Activated T-helper 1 cell treated with anti-CD3 and anti-CD28 coated beads, Interleukin-12 subunit alpha, Interleukin-12 subunit beta, Interleukin-2, Interleukin-4 antibody, amounts not matched to agents 30 ng/mL and 10 ng/mL and 1 ng/mL, durations not matched to agents 14 hours and 24 hours and 36 hours (primary cell): Measurements from ENCODE around the gene CDH6. TPM values are rescaled to one million over a fixed set of nuclear protein-coding genes. Genes with fewer than 3 reads are reported as not detected.

Source experiments
- DNase-seq: peaks from one replicate; pipeline ENCODE4 v3.0.0; 2021; ENCODE audit warnings: low spot score
- H3K27ac Mint-ChIP-seq: one replicate; pipeline ENCODE4 v1.8.0; 2021; ENCODE audit warnings: mild to moderate bottlenecking, mixed read lengths
- H3K27me3 Mint-ChIP-seq: one replicate; pipeline ENCODE4 v1.8.0; 2022; ENCODE audit warnings: mild to moderate bottlenecking, moderate library complexity, mixed read lengths; ENCODE audit not compliant: insufficient read depth
- H3K36me3 Mint-ChIP-seq: one replicate; pipeline ENCODE4 v1.8.0; 2021; ENCODE audit warnings: low read depth, mixed read lengths
- H3K4me1 Mint-ChIP-seq: one replicate; pipeline ENCODE4 v1.8.0; 2021; ENCODE audit warnings: low read depth, mixed read lengths
- H3K4me3 Mint-ChIP-seq: one replicate; pipeline ENCODE4 v1.8.0; 2021; ENCODE audit warnings: mild to moderate bottlenecking, moderate library complexity, mixed read lengths
- H3K9me3 Mint-ChIP-seq: one replicate; pipeline ENCODE4 v1.8.0; 2021; ENCODE audit warnings: mixed read lengths
- intact Hi-C: fragments of 100-400 bp; cut with micrococcal nuclease; formaldehyde crosslinking; loops from one replicate; pipeline ENCODE4 v1.15.1; 2024
- total RNA-seq: library from RNA; stranded (reverse); gene quantifications from 2 replicates; pipeline ENCODE4 v1.2.3, GENCODE V29; 2022

Gene CDH6
- total RNA-seq, 1 donor from 2014 or later: not detected

DNA sequence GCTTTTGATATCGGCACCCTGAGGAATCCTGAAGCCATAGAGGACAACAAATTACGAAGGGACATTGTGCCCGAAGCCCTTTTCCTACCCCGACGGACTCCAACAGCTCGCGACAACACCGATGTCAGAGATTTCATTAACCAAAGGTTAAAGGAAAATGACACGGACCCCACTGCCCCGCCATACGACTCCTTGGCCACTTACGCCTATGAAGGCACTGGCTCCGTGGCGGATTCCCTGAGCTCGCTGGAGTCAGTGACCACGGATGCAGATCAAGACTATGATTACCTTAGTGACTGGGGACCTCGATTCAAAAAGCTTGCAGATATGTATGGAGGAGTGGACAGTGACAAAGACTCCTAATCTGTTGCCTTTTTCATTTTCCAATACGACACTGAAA lies 129.5 kb downstream of the CDH6 start:
- no peak overlapping the region for H3K27ac Mint-ChIP-seq

DNA sequence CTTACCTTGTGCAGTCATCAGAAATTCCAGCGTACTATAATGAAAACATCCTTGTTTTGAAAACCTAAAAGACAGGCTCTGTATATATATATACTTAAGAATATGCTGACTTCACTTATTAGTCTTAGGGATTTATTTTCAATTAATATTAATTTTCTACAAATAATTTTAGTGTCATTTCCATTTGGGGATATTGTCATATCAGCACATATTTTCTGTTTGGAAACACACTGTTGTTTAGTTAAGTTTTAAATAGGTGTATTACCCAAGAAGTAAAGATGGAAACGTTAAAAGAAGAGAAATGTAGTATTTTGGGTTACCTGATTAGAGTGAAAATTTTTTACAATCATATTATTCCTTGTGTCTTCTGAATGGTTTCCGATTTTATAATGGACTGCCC lies 131.4 kb downstream of the CDH6 start:
- no peak overlapping the region for H3K4me3 Mint-ChIP-seq

More for the DNA sequence above, 129.5 kb downstream of the CDH6 start:
- Mint-ChIP-seq H3K36me3 (no peaks in the 10 kb centered on the region), H3K27me3 (no peaks in the 10 kb centered on the region), H3K4me3 (no peak overlapping the region), H3K9me3 (no peaks in the 10 kb centered on the region), H3K4me1 (no peaks in the 10 kb centered on the region)
- intact Hi-C loops: no loop called here
- DNase-seq: no peak

GRCh38 chr5:31328040-31328733 lies 134.7 kb downstream of the CDH6 start:
- Mint-ChIP-seq H3K27me3 (no peaks in the 10 kb centered on the region), H3K27ac (no peak overlapping the region), H3K4me3 (no peak overlapping the region), H3K4me1 (no peaks in the 10 kb centered on the region), H3K36me3 (no peaks in the 10 kb centered on the region), H3K9me3 (no peaks in the 10 kb centered on the region)
- no peak for DNase-seq
- intact Hi-C loops: no loop called here

More for the DNA sequence above, 131.4 kb downstream of the CDH6 start:
- no peak for DNase-seq
- Mint-ChIP-seq H3K9me3 (no peaks in the 10 kb centered on the region), H3K27me3 (no peaks in the 10 kb centered on the region), H3K36me3 (no peaks in the 10 kb centered on the region), H3K4me1 (no peaks in the 10 kb centered on the region), H3K27ac (no peak overlapping the region)
- intact Hi-C loops: no loop called here

- intact Hi-C loops: no loop called here
- Mint-ChIP-seq H3K27ac (no peak overlapping the region), H3K27me3 (no peaks in the 10 kb centered on the region), H3K9me3 (no peaks in the 10 kb centered on the region), H3K36me3 (no peaks in the 10 kb centered on the region), H3K4me1 (no peaks in the 10 kb centered on the region), H3K4me3 (no peak overlapping the region)
- no peak for DNase-seq
These were observed 136.2 kb downstream of the CDH6 start for GRCh38 chr5:31329715-31330114.

DNA sequence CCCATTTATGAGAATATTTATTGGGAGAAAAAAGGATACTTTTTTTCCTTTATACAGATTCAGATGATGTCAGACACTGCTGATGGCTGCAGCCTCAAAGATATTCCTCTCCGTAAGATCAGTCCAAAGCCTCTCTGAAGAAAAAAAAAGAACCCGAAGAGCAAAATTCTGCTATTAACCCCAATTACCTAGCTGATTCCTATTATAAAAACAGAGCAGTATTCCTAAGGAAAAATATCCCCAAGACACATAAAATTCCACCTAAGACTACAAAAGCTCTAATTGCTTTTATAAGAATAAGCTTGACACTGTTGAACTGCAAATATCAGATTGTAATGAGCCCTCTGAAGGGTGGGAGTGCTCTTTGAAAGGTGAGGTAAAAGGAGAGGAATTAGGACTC lies 138.7 kb downstream of the CDH6 start:
- intact Hi-C loops: no loop called here
- H3K4me1 Mint-ChIP-seq: no peaks in the 10 kb centered on the region
- H3K27ac Mint-ChIP-seq: no peak overlapping the region
- no peaks in the 10 kb centered on the region for H3K27me3 Mint-ChIP-seq
- no peak overlapping the region for H3K4me3 Mint-ChIP-seq
- no peaks in the 10 kb centered on the region for H3K36me3 Mint-ChIP-seq
- H3K9me3 Mint-ChIP-seq: no peaks in the 10 kb centered on the region
- no peak for DNase-seq

DNA sequence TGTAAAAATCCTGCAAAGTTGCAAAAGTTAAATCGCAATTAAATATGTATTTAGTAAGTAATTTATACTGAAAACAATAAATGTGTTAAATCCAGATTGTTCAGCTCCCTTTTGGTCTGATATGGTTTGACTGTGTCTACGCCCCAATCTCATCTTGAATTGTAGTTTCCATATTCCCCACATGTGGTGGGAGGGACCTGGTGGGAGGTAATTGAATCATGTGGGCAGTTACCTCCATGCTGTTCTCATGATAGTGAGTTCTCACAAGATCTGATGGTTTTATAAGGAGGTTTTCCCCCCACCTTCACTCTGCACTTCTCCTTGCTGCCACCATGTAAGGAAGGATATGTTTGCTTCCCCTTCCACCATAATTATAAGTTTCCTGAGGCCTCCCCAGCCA lies 140.0 kb downstream of the CDH6 start:
- Mint-ChIP-seq H3K27ac (no peak overlapping the region), H3K27me3 (no peaks in the 10 kb centered on the region), H3K9me3 (no peaks in the 10 kb centered on the region), H3K4me1 (no peaks in the 10 kb centered on the region), H3K4me3 (no peak overlapping the region), H3K36me3 (no peaks in the 10 kb centered on the region)
- no peak for DNase-seq
- intact Hi-C loops: no loop called here

GRCh38 chr5:31334061-31334860 lies 140.8 kb downstream of the CDH6 start:
- H3K9me3 Mint-ChIP-seq: no peaks in the 10 kb centered on the region
- intact Hi-C loops: no loop called here
- H3K4me3 Mint-ChIP-seq: no peak overlapping the region
- H3K27ac Mint-ChIP-seq: no peak overlapping the region
- H3K4me1 Mint-ChIP-seq: no peaks in the 10 kb centered on the region
- no peak for DNase-seq
- no peaks in the 10 kb centered on the region for H3K27me3 Mint-ChIP-seq
- H3K36me3 Mint-ChIP-seq: no peaks in the 10 kb centered on the region

GRCh38 chr5:31335456-31335855 lies 142.0 kb downstream of the CDH6 start:
- H3K9me3 Mint-ChIP-seq: no peaks in the 10 kb centered on the region
- no peak for DNase-seq
- H3K27ac Mint-ChIP-seq: no peak overlapping the region
- no peak overlapping the region for H3K4me3 Mint-ChIP-seq
- no peaks in the 10 kb centered on the region for H3K4me1 Mint-ChIP-seq
- no peaks in the 10 kb centered on the region for H3K27me3 Mint-ChIP-seq
- intact Hi-C loops: no loop called here
- H3K36me3 Mint-ChIP-seq: no peaks in the 10 kb centered on the region

DNA sequence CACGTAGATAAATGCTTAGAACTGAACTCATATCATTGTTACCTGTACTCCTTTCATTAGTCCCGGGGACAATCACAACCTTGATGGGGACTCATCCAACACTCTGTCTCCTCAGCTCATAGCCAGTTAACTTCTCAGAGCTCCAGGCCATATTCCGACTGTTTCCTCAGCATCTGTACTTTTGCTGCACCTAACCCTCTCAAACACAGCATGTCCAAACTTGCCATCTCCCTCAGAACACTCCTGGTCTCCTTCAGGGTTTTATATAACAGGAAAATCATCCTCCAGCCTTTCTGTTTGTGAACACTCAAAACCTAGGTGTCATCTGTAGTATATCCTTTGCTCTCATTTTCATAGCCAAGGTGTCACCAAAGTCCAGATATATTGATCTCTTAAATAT lies 150.5 kb downstream of the CDH6 start:
- no peak overlapping the region for H3K27ac Mint-ChIP-seq
- intact Hi-C loops: no loop called here
- no peak for DNase-seq
- no peaks in the 10 kb centered on the region for H3K36me3 Mint-ChIP-seq
- H3K4me1 Mint-ChIP-seq: no peaks in the 10 kb centered on the region
- H3K9me3 Mint-ChIP-seq: no peaks in the 10 kb centered on the region
- no peak overlapping the region for H3K4me3 Mint-ChIP-seq
- H3K27me3 Mint-ChIP-seq: no peaks in the 10 kb centered on the region

- Mint-ChIP-seq H3K4me3 (no peak overlapping the region), H3K27ac (no peak overlapping the region), H3K27me3 (no peaks in the 10 kb centered on the region), H3K4me1 (no peaks in the 10 kb centered on the region), H3K9me3 (no peaks in the 10 kb centered on the region), H3K36me3 (no peaks in the 10 kb centered on the region)
- DNase-seq: no peak
- intact Hi-C loops: no loop called here
These were observed 153.5 kb downstream of the CDH6 start for GRCh38 chr5:31346896-31347551.

- H3K9me3 Mint-ChIP-seq: no peaks in the 10 kb centered on the region
- no peaks in the 10 kb centered on the region for H3K27me3 Mint-ChIP-seq
- no peak overlapping the region for H3K27ac Mint-ChIP-seq
- intact Hi-C loops: no loop called here
- no peaks in the 10 kb centered on the region for H3K4me1 Mint-ChIP-seq
- DNase-seq: no peak
- H3K36me3 Mint-ChIP-seq: no peaks in the 10 kb centered on the region
- H3K4me3 Mint-ChIP-seq: no peak overlapping the region
These were observed 154.0 kb downstream of the CDH6 start for GRCh38 chr5:31347552-31347905.

DNA sequence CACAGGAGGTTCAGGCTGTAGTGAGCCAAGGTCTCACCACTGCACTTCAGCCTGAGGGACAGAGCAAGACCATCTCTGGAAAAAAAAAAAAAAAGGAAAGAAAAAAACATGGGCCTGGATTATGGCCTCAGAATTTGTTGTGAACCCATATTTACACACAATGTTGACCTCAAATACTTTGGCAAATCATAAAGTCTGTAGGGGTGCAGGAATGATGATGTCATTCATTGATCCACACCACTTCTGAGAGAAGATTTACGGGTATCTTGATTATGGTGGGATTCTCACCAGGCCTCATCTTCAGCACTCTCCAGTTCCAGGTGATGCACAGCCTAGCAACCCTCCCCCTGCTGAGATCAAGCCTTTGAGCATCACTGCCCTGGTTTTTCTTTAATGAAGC lies 156.9 kb downstream of the CDH6 start:
- Mint-ChIP-seq H3K4me1 (no peaks in the 10 kb centered on the region), H3K27ac (no peak overlapping the region), H3K9me3 (no peaks in the 10 kb centered on the region), H3K36me3 (no peaks in the 10 kb centered on the region), H3K4me3 (no peak overlapping the region), H3K27me3 (no peaks in the 10 kb centered on the region)
- DNase-seq: no peak
- intact Hi-C loops: no loop called here

GRCh38 chr5:31355337-31355736 lies 161.9 kb downstream of the CDH6 start:
- intact Hi-C loops: no loop called here

More at GRCh38 chr5:31355337-31355736, 161.9 kb downstream of the CDH6 start:
- Mint-ChIP-seq H3K36me3 (no peaks in the 10 kb centered on the region), H3K9me3 (no peaks in the 10 kb centered on the region), H3K4me3 (no peak overlapping the region), H3K27ac (no peak overlapping the region), H3K4me1 (no peaks in the 10 kb centered on the region), H3K27me3 (no peaks in the 10 kb centered on the region)
- no peak for DNase-seq
